GM19240 (cell line): ENCODE results near the gene CDK8.
"Not testable (repeated sequence)": the region's sequence is repeated elsewhere in the genome, so short reads cannot be mapped to it uniquely, and the experiment has no call there.

Experiments
- DNase-seq: peaks from one replicate; pipeline ENCODE4 v3.0.0; 2011; ENCODE audit warnings: low spot score; ENCODE audit not compliant: insufficient read length

CDK8 gene

DNA sequence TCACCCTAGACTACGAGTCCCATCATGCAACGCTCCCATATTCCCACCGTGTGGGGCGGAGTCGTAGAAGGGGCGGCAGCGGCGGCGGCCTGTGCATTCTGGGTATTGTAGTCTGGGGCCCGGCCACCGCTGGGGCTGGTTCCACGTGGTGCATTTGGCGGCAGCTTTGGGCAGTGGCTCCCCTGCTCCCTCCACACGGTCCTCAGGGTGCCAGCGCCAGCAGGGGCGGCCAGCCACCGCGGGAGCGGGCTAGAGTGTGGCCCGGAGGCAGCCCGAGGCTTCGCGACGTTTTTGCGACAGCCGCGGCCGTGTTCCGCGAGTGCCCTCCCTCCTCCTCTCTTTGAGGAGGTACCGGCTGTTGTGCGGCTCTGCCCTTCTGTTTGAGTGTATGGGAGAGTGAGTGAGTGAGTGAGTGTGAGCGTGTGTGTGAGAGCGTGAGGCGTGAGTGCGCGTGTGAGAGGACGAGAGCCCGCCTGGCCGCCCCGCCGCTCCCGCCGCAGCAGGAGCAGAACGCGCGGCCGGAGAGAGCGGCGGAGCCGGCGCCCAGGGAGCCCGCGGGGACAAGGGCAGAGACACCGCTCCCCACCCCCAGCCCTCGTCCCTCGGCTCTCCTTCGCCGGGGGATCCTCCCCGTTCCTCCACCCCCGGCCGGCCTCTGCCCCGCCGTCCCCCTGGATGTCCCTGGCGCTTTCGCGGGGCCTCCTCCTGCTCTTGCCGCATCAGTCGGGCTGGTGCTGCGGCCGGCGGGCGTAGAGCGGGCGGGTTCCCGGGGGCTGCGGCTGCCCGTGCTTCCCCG, at the start of gene CDK8:
CDK8 (plus strand) TSS at position 343 of the 796 bp plus-strand sequence. CDS start 513 bp downstream, outside the sequence.
- DNase-seq, result peak; percentile 43

DNA sequence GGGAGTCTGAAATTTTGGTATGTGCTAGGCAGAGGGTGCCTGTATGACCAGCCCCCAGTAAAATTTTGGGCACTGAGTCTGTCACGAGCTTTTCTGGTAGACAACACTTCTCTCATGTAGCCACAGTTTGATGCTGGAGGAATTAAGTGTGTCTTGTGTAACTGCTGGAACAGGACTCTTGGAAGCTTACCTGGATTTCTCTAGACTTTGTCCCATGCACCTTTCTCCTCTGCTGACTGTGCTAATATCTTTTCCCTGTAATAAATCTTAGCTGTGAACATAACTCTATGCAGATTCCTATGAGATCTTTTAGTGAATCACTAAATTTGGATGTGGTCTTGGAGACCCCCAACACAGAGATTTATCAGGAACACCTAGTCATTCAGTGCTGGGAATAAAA, 45.6 kb upstream of the CDK8 start:
- DNase-seq, result no peak

DNA sequence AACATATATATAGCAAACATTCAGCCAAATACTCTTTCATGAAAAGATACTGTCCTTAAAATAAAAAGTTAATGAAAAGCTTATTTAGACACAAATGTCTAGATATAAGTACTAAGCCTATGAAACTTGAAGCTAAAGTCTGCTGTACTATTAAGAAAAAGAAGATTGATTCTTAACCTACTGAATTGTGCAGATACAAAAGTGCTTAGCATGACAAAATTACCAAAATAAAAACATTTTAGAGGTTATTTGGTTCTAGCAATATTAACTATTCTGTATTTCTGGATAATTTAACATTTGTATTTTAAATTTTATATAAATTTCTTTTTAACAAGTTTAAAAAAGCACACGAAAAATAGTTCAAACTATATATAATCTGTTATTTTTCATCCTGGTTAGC, 40.6 kb upstream of the CDK8 start:
- no peak for DNase-seq

DNA sequence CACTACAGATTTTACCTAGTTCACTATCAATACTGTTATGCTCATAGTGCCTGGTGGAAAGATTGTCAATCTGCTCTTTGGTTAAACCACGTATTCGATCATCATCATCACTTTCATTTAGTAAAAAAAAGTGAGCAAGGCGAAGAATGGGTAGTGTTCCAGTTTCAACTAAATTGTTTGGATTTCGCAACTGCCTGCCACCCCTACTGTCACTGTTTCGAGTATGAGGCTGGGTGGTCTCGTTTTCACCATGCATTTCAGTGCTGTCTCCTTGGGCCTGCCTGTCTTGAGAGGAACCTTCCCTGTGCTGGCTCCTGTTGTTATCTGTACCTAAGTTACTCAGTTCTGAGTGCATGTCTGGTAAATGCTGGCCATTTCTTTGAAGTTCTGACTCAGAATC, 39.9 kb upstream of the CDK8 start:
- no peak for DNase-seq

DNA sequence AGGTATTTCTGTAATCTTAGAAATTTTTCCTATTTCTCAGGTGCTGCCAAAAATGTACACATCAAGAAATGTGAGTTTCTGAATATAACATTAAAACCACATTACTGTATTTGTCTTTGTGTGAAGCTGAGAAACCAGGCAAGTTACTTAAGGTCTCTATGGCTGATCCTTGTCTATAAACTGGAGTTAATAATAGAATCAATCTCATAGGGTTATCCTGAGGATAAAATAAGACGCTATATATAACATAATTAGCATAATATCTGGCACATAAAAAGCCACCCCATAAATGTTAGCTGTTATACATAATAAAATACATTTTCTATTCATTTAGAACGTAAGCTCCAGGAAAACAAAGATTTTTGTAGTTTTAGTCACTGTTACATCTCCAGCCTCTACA, 37.9 kb upstream of the CDK8 start:
- DNase-seq, result no peak

DNA sequence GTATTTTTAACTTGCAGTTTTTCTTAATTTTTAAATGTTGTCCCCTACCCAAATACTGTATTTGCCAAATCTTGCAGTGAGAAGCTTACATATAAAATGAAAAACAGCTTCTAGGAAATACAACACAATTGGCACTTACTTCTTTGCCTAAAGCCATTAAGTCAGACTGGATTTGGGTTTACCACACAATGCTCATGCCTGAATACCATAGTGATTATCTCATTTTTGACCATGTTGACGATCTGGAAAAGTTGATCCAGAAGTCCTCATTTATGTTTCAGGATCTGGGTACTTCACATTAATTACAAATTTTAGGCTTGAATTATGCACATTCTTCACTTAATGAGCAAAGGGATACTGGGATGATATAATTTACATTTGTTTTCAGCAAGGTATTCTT, 34.2 kb upstream of the CDK8 start:
- DNase-seq, result no peak

DNA sequence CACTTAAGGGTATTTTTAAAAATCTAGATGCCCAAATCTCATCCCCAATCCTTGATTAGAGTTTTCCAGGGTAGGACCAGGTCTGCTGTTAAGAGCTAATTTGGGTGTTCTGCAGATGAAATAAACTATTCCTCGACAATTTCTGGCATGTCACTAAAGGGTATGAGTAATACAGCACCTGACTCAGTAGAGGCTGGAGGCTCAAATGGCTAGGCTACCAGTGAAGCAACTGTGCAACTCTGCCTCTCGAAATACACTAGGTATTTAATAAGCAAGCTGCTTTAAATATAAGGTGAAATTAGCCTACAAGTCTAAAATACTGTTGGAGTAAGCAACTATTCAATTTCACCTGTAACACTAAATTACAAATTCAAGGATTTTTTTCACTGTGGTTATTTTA, 33.4 kb upstream of the CDK8 start:
- DNase-seq, result no peak

DNA sequence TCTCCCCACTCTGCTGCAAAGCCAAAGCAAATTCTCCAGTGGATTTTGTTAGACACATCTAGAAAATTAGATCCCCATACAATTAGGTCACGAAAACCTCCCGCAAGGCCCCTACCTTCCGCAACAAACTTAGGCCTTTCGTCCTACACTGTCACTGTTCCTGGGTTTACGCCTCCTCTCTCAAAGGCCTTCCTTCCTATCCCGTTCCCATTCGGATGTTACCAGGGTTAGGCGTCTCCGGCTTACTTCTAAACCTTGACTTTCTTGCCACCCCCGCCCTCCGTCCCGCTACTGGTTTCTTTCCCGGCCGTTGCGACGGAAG, 32.6 kb upstream of the CDK8 start:
- no peak for DNase-seq

DNA sequence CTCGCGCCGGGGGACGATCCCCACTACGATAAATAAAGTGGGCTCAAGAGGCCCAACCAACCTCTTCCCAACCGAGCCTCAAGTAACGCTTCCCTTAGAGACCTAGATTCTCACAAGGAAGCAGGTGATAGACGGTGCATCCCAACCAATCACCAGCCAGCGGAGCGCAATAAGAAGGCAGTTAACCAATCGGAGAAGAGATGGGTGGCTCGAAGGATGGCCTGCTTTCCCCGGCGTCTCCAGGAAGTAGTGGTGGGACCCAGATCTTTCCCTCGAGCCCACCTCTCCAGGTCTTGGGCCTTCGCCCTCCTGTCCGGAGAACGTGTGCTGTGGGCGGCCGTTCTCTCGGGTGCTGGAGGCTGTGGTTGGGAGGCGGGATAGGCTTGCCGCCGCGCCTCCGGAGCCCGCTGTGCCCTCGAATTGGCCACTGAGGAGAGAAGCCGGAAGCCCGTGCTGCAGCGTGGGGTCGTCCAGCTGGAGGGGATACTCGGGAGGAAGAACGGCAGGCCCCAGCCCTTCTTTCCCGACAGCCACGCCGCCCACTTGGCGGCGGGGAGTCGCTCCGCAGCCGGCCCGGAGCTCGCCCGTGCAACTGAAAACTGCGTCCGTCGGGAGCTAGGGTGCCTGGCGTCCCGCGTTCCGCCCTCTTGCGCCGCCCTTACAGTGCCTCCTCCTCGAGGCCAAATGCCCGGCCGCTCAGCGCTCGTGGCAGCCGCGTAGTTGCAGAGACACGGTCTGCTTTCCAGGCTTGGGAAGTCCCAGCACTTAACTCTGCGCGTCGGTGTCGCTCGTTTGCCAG, 32.0 kb upstream of the CDK8 start, which contains the start of gene RNF6:
RNF6 (minus strand) TSS at position 594 of the 799 bp plus-strand sequence. CDS start 2,665 bp downstream, outside the sequence.
- peak; percentile 92 for DNase-seq

DNA sequence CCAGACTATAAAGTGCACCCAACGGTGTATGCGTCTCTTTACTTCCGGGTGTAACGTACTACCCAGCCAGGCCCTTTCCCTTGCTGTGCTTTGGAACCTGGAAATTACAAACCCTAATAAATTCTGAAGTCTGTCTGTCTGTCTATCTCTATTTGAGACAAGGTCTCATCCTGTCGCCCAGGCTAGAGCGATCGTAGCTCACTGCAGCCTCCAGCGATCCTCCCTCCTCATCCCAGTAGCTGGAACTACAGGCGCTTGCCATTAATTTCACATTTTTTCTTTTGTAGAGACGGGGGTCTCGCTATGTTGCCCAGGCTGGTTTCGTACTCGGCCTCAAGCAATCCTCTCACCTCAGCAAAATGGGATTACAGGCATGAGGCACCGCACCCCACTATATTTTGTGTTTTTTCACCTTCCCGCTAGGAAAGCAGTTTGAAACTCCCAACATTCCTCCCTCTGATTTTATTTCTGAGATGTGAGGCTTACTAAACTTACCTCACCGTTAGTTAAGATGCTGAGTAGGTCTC, 31.3 kb upstream of the CDK8 start:
- peak; percentile 58 for DNase-seq

DNA sequence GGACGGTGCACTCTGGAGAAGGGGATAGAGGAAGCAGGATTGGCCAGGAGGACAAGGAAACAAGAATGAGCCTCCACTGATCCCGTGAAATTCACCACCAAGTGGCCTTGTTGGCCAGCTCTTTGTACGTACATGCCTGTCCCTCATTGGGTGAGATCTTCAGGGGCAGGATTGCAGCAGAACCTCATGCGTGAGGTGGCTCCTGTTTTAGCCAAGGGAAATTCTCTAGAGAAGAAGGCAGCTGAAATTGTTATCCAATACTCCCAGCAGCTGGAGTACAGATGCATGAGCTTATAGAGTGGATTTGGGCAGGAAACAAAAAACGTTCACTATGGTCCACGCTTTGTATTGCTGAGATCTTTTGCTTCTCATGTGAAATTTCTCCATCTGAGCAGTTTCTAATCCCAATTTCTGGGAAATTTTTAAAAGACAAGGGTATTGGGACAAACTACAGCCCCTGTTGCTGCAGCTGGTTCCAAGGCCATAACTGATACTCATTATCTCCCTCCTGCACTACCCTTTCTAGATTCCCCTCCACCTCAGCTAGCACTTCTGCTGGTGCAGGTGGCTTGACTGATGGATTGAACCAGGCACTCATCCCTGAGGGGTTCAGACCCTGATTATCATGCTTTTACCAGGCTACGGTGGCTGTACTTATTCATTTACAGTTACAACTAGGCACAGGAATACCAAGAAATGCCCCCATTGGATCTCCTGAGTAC, 27.9 kb upstream of the CDK8 start:
- no peak for DNase-seq

DNA sequence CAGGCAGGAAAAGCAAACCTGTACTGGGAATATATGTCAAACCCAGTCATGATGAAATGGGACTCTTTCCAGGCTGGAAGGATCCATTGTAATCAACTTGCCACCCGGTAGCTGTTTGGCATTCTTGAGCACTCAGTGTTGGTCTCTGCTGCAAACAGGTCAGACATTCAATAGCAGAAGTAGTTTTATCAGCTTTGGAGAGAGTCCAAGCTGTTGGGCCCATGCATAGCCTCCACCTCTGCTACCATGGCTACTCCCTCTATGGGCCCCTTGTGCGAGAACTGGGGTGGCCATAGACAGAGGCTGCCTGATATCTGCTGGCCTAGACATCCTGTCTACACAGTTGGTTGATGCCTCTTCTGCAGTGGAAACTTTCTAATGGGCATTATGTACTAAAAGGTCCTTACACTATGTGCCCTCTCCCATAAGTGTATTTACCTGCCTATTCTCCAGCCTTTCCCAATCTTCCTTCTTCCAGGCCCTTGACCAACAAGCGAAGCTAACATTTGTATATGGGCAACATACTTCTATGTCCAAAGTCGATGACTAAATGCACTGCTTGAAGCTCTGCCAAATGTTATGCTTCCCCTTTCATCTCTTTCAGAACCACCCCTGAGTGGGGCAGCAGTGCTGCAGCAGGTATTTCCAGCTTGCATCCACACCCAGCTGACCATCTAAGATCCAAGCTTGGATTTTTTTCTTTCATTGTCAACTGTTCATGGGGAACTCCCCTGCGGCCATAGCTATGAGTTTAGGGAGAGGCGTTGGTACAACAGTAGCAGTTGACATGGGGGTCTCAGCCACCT, 26.6 kb upstream of the CDK8 start:
- DNase-seq, result no peak

DNA sequence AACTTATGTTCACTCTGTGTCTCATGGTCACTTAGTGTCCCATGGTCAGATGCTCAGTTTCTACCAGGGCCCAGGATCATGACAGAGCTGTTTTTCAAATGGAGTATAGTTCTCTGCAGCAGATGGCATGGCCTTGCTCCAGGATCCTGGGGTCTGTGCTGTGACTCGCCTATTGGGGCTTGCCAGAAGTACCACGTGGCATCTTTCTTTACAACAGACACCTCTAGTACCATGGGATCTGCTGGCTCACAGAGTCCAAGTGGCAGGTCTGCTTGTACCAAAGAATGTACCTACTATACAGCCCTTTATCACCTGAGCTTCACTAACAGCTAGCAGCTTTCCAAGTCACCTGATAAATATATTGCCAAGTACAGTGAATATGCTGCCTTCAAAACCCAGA, 25.8 kb upstream of the CDK8 start:
- DNase-seq, result no peak

DNA sequence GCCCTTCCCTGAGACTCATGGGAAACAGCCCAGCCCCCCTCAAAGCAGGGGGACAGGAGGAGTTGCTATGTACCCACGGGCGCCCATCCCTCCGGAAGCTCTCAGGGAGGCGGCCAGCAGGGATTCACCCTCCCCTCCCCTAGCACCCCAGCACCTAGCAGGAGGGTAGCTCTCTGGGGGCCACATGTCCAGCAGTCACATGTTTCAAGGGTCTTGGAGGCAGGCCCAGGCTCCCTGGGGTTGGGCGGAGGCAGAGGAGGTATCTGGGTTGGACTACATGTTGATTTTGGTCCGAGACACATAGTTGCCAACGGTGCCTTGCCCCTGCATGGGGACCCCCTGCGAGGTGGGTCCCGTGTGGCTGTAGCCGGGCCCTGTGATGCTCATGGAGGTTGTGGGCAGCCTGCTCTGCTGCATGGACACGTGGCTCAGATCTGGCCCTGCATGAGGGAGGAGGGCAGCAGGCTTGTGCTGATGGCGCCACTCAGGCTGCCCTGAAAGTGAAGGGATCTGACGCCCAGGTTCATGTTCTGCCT, 24.8 kb upstream of the CDK8 start:
- DNase-seq, result no peak

DNA sequence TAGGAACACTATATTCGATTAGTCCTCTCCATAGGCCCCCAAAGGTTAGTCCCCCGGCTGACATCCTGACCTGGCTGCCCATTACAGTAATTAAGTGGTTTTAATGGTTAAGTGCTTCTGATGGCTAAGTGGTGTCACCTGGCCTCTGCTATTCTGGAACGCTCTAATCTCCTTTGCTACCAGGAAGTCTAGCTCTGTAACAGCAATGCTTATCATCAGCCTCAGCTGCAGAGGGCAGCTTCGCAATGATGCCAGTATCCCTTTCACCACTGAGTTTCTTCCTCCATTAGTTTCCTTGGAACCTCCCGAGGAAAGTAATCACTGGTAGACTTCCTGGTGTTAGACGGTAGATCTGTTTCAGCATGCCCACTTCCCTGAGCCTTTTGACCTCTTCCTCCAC, 23.2 kb upstream of the CDK8 start:
- no peak for DNase-seq

DNA sequence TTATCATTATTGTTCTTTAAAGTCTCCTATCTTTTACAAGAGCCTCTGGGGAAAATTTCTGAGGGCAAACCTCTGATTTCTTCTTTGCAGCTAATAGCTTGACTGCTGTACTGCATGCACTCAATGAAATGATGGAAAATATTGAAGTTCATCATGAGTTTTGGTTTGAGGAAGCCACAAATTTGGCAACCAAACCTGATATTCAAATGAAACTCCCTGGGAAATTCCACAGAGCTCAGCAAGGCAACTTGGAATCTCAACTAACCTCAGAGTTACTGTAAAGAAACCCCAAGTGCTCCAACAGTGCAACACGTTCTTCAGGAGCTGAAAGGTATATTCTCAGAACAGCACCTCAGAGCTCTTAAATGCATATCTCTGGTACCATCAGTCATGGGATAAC, 17.6 kb upstream of the CDK8 start:
- no peak for DNase-seq

DNA sequence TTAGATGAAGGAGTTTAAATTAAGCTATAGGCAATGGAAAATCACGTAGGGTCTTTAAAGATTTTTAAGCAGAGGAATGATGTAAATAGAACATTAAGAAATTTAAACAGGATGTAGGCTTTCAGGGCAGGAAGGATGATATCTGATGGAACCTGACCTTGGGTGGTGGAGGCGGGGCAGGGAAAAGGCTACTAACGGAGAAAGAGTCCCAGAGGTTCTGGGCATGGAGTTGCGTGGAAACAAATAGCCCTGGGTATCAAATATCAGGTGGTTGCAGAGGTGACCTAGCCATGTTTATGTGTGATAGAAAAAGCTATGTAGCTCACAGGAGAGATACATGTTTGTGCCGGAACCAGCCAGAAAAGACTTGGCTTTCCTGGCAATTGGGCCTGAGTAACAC, 7.8 kb upstream of the CDK8 start:
- no peak for DNase-seq

DNA sequence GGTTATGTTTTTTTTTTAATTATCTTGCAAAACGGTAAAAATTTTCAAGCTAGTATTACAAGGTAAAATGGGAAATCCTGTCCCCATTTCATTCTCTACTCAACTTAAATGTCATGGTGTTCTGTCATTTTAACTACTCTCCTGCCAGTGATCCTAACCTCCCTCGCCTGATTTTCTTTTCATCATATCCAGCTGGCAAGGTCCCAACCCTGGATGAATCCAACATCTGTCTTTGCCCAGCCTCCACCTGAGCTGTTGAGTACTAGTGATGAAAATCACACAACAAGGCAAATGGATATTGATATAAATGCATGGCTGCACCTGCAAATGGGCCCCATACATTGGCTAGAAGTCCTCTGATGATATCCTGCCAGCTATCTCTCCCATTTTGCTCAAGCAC, 6.9 kb upstream of the CDK8 start:
- no peak for DNase-seq

DNA sequence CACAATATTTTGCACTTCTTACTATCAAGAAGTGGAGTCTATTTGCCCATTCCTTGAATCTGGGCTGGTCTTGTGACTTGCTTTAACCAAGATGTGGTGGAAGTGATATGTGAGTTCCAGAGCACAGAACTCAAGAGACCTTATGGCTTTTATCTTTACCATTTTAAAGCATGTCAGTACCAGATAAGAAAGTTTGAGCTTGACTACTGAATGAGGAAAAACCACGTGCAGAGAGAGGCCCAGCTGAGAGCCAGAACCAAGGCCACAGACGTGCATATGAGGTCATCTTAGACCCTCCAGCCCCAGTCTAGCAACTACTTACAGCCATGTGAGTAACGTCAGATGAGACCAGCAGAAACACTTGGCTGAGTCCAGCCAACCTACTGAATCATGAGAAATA, 6.3 kb upstream of the CDK8 start:
- DNase-seq, result no peak

DNA sequence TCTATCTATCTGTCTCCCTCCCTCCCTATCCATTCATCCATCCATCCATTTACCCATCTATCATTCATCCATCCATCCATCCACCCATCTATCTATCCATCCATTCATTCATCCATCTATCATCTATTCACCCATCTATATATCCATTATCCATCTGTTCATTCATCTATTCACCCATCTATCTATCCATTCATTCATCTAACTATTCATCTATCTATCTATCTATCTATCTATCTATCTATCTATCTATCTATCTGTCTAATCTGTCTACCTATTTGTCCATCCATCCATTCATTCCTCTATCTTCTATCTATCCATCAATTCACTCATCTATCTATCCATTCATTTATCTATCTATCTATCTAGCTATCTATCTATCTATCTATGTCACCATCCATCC, 4.4 kb upstream of the CDK8 start:
- no peak for DNase-seq

DNA sequence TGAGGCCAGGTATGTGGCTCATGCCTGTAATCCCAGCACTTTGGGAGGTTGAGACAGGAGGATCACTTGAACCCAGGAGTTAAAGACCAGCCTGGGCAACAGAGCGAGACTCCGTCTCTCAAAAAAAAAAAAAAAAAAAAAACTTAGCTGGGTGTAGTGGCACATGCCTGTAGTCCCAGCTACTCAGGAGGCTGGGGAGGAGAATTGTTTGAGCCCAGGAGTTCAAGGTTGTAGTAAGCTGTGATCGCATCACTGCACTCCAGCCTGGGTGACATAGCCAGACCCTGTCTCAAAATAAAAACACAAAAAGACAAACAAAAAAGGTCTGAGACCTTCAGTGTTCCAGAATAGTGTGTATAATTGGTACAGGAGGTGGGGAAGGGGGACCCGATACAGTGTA, 1.9 kb upstream of the CDK8 start:
- not testable (repeated sequence) for DNase-seq
